Activated CD8-positive, alpha-beta memory T cell treated with anti-CD3 and anti-CD28 coated beads, Interleukin-2, amount 10 ng/mL, durations not matched to agents 7 days and 5 days (primary cell): ENCODE measurements around the gene POLR3B. TPM values are rescaled to one million over a fixed set of nuclear protein-coding genes. Genes with fewer than 3 reads are reported as not detected.
"Not testable (repeated sequence)": the region's sequence is repeated elsewhere in the genome, so short reads cannot be mapped to it uniquely, and the experiment has no call there.

Source experiments
- ATAC-seq: fragments of 150-1000 bp; cut with Tn5 transposase; one replicate; pipeline ENCODE4 v1.10.0; 2021; ENCODE audit warnings: moderate library complexity
- CTCF ChIA-PET: fragments of 350-600 bp; sonication (Branson Sonifier 250); formaldehyde crosslinking; loops from one replicate; lab custom pipeline; 2021; ENCODE audit warnings: antibody characterized with exemption; lab: Charles Lee
- DNase-seq: peaks from one replicate; pipeline ENCODE4 v3.0.0-alpha.2; 2020
- H3K27ac Mint-ChIP-seq: one replicate; pipeline ENCODE4 v1.8.0; 2021; ENCODE audit warnings: mild to moderate bottlenecking, mixed read lengths
- H3K27me3 Mint-ChIP-seq: one replicate; pipeline ENCODE4 v1.8.0; 2021; ENCODE audit warnings: mixed read lengths
- H3K36me3 Mint-ChIP-seq: one replicate; pipeline ENCODE4 v1.8.0; 2021; ENCODE audit warnings: mild to moderate bottlenecking, mixed read lengths
- H3K4me1 Mint-ChIP-seq: one replicate; pipeline ENCODE4 v1.8.0; 2021; ENCODE audit warnings: mixed read lengths
- H3K4me3 Mint-ChIP-seq: one replicate; pipeline ENCODE4 v1.8.0; 2021; ENCODE audit warnings: mild to moderate bottlenecking, moderate library complexity, mixed read lengths
- H3K9me3 Mint-ChIP-seq: one replicate; pipeline ENCODE4 v1.8.0; 2022; ENCODE audit warnings: low read depth, mixed read lengths
- total RNA-seq, 2 experiments: library from RNA; stranded (reverse); gene quantifications; one replicate each; pipeline ENCODE4 v1.2.3, GENCODE V29; 2021

Gene POLR3B
- 1 to 10 TPM; 3.7 to 6.3 TPM for total RNA-seq

DNA sequence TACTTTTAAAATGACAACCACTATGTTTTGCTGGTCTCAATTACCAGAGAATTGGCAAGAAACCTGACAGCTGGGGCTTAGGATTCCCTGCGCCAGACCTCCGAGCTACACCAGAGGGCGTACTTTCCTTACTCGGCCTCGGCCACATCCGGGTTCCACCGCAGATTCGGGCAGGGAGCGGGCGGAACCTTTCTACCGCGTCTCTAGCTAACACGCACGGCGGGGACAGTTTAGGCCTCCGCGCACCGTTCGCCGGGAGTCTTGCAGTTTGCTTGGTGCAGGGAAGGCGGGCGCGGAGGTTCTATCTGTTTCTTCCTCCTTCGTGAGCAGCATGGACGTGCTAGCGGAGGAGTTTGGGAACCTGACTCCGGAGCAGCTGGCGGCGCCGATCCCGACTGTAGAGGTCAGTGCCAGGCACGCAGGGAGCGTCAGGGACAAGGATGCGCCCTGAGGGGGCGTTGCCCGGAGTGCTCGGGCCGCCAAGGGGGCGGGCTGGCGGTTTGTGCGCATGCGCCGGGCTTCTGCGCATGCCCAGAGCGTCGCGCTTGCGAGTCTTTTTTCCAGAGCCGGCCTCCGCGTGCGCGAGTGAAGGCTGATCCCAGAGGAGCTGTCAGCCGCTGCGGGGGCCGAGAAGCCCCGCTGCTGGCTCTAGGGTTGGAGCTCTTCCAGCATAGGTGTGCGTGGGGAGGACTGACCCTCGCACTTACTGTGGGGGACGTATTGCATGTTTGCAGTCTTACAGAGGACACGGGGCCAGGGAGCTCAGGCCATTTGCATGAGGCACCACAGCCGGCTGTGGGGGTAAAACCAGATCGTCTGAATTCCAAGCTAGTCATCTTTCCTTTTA is at the start of gene POLR3B:
POLR3B (plus strand) TSS at position 200 of the 847 bp plus-strand sequence; CDS start at position 332, 132 bp downstream.
- ATAC-seq, result peak; percentile 91
- CTCF ChIA-PET, result interaction anchor here (0.6 to 3.0 kb wide), 33 partner anchors 9 to 748 kb away, joined by 3 to 18 read pairs (median 4); partner anchors contain the start of genes MTERF2 and TMEM263
- Mint-ChIP-seq H3K9me3 (no peaks in the 10 kb centered on the region), H3K27me3 (no peaks in the 10 kb centered on the region), H3K36me3 (no peaks in the 10 kb centered on the region), H3K4me3 (peak within 1 kb of the TSS; percentile 86), H3K4me1 (peaks cover 13% of the 10 kb centered on the region), H3K27ac (peak within 1 kb of the TSS; percentile 89)
- DNase-seq, result peak; percentile 97

DNA sequence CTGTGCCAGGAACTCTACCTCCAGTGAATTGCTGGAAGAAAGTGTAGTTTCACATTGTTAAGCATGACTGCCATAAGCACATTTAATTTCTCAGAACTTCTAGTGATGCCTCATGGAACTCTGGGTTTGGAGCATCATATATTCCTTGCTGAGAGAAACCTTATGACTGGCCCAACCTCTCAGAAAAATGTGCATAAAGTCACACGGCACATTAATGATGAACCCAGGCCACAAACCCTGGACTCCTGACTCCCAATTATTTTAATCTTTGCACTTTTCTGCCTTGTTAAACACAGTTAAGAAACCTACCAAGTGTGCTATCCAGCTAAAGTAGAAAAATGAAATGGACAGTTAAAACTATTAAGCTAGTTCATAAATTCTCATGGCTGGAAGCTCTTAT is 49.4 kb upstream of the POLR3B start:
- H3K27ac Mint-ChIP-seq, result no peak overlapping the region
- DNase-seq (no peak), ATAC-seq (no peak)
- no peak overlapping the region for H3K4me3 Mint-ChIP-seq
- no peaks in the 10 kb centered on the region for H3K27me3 Mint-ChIP-seq
- CTCF ChIA-PET, result no interaction called here
- no peaks in the 10 kb centered on the region for H3K36me3 Mint-ChIP-seq
- no peaks in the 10 kb centered on the region for H3K9me3 Mint-ChIP-seq
- peaks cover 15% of the 10 kb centered on the region for H3K4me1 Mint-ChIP-seq

DNA sequence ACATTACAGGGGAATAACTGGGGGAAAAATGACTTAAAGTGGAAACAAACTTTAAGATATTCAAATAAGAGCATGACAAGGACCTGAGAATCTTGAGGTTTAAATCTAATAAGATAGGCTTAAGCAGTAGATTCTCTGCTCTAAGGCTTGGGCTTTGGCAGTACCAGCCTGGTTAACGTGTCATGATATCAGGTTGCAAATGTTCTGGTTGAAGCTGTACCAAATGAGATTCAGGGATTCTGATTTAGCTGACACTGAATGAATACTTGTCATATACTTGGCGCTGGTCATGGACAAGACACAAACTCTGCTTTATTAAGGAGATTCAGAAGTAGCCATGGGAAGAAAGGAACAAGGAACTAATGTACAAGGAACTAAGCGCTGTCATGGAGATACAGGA is 48.9 kb upstream of the POLR3B start:
- no peaks in the 10 kb centered on the region for H3K27me3 Mint-ChIP-seq
- H3K27ac Mint-ChIP-seq, result no peak overlapping the region
- no peaks in the 10 kb centered on the region for H3K36me3 Mint-ChIP-seq
- no peak for DNase-seq
- no peak for ATAC-seq
- H3K4me3 Mint-ChIP-seq, result no peak overlapping the region
- H3K9me3 Mint-ChIP-seq, result no peaks in the 10 kb centered on the region
- peaks cover 13% of the 10 kb centered on the region for H3K4me1 Mint-ChIP-seq
- CTCF ChIA-PET, result no interaction called here

DNA sequence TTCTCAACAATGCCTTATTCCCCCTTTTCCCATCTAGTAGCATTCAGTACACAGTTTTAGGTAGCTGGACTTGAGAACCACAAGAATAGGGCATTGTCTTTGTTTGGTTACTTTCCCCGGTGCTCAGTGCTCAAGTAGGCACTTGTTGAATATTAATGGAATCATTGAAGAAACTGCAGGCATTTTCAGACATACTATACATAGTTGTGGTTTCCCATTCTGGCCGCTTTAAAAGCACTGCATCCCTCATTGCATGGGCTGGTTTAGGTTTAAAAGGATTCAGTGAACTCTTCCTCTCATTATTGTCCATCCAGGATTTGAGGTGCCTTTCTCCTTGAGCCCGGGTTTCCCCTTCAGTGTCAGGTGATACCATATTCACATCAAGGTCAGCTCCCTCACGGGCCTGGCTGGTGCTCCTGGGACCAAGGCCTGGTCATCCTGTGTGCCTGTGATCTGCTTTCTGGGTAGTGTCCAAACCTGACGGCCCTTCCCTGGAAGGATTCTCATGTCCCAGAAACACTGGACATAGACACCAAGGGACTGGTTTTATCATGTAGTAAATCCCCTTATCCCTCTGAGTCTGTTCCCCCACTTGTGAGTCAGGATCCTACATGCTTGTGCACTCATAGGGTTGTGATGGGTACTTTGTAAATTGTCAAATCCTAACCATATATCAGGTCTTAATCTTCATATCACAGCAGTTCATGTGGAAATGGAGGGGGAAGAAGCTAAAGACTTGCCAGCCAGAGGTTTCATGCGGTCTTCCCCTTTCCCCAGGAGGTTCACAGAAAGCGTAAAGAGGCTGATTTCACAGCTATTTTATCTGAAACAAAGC is 47.7 kb upstream of the POLR3B start:
- H3K27me3 Mint-ChIP-seq, result no peaks in the 10 kb centered on the region
- no peaks in the 10 kb centered on the region for H3K9me3 Mint-ChIP-seq
- H3K4me3 Mint-ChIP-seq, result no peak overlapping the region
- no peaks in the 10 kb centered on the region for H3K36me3 Mint-ChIP-seq
- peaks cover 10% of the 10 kb centered on the region for H3K4me1 Mint-ChIP-seq
- CTCF ChIA-PET, result no interaction called here
- ATAC-seq (no peak), DNase-seq (no peak)
- no peak overlapping the region for H3K27ac Mint-ChIP-seq

DNA sequence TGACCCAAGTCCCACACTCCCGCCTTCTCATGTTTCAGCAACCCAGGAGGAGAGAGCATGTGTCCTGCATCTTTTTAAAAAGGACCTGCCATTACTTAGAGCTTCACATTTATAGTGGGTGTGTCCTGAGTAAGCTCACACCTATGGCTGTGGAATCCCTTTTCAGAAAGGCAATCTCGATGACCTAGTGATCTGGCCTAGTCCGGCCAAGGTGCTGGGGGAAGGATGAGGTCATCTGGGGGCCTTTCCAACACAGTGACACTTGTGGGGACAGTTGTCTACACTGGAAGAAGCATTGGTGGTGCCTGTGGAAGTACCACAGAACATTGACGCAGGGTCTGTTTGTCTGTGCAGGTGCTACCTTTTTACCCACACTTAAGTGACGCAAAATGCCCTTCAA is 46.9 kb upstream of the POLR3B start:
- Mint-ChIP-seq H3K4me3 (no peak overlapping the region), H3K4me1 (peaks cover 6% of the 10 kb centered on the region), H3K27me3 (no peaks in the 10 kb centered on the region), H3K9me3 (no peaks in the 10 kb centered on the region), H3K36me3 (no peaks in the 10 kb centered on the region), H3K27ac (no peak overlapping the region)
- ATAC-seq (no peak), DNase-seq (no peak)
- CTCF ChIA-PET, result no interaction called here

DNA sequence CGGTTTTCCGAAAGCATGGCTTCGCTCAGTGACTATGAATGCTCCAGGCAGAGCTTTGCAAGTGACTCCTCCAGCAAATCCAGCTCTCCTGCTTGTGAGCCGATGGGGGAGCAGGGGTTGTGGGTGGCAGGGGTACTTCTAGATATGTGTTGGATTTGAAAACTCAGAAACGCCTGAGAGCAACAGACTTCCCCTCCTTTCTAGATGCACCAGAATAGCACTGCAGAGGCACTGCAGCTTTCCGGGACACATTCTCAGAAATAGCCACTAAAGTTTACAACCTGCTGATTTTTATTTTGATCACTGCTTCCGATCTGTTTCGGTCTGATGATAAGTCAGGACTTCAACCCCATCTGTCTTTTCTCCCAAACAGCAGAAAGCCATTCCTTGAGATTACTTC is 46.4 kb upstream of the POLR3B start:
- peaks cover 6% of the 10 kb centered on the region for H3K4me1 Mint-ChIP-seq
- H3K27ac Mint-ChIP-seq, result no peak overlapping the region
- H3K4me3 Mint-ChIP-seq, result no peak overlapping the region
- CTCF ChIA-PET, result no interaction called here
- no peaks in the 10 kb centered on the region for H3K9me3 Mint-ChIP-seq
- H3K27me3 Mint-ChIP-seq, result no peaks in the 10 kb centered on the region
- no peaks in the 10 kb centered on the region for H3K36me3 Mint-ChIP-seq
- ATAC-seq (no peak), DNase-seq (no peak)

DNA sequence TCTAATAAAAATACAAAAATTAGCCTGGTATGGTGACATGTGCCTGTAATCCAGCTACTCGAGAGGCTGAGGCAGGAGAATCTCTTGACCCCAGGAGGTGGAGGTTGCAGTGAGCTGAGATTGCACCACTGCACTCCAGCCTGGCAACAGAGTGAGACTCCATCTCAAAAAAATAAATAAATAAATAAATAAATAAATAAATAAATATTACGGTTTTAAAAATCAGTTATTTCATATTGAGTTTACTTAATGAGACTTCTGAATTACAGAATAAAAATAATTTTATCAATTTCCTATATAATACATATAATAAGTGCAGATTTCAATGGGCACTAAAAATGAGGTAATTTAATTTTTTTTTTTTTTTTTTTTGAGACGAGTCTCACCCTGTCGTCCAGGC is 44.1 kb upstream of the POLR3B start:
- H3K27me3 Mint-ChIP-seq, DNase-seq, H3K4me1 Mint-ChIP-seq, H3K9me3 Mint-ChIP-seq, H3K36me3 Mint-ChIP-seq, CTCF ChIA-PET, H3K4me3 Mint-ChIP-seq, H3K27ac Mint-ChIP-seq, ATAC-seq: not testable (repeated sequence)

DNA sequence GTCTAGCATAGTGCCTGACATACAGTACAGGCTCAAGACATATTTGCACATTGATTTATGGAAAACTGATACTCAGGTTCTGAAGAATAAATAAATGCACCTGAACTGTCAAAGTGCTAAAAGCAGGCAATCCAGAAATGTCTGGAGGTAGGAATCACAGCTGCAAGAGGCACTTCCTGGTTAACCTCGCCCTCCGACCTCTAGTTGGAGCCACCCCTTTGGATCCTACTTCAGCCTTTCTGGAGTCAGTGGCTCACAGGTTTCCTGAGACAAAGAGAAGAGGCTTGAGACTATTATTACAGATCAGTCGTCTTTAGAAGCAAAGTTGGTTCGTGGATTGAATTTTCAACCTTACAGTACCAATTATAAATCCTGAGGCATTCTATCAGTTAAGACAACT is 42.0 kb upstream of the POLR3B start:
- Mint-ChIP-seq H3K9me3 (no peaks in the 10 kb centered on the region), H3K27ac (no peak overlapping the region), H3K36me3 (no peaks in the 10 kb centered on the region), H3K4me1 (peaks cover 6% of the 10 kb centered on the region), H3K27me3 (no peaks in the 10 kb centered on the region), H3K4me3 (no peak overlapping the region)
- CTCF ChIA-PET, result interaction anchor here (0.6 kb wide), 1 partner anchor 316 kb away, joined by 3 read pairs; no protein-coding TSS in a partner anchor
- ATAC-seq (no peak), DNase-seq (no peak)

DNA sequence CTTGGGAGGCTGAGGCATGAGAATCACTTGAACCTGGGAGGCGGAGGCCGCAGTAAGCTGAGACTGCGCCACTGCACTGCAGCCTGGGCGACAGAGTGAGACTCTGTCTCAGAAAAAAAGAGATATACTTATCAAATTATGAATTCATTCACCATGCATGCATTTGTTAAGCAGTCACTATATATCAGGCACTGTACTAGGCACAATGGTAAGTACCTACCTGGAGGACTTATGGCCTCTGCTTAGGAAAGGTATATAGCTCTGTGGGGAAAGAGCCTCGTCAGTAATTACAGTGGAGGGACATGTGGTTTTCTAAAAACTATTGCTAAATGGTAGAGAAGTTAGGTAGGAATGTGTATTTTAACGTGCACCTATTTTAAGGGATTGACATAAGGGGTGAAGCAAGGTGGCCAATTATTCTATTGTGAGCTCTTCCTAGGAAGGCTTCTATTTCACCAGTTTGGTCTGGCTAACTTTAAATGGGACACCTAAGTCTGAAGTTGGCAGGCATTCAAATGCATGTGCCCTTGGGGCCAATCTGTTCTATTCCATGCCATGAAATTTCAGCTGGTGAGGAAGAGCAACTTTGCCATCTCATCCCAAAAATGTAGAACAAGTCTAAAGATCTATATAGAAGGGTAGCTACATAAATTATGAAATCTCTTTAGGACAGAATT is 40.0 kb upstream of the POLR3B start:
- CTCF ChIA-PET, result interaction anchor here (2.0 kb wide), 1 partner anchor 39 kb away, joined by 8 read pairs; no protein-coding TSS in a partner anchor
- Mint-ChIP-seq H3K27ac (no peak overlapping the region), H3K4me3 (no peak overlapping the region), H3K9me3 (no peaks in the 10 kb centered on the region), H3K4me1 (peaks cover 7% of the 10 kb centered on the region), H3K27me3 (no peaks in the 10 kb centered on the region), H3K36me3 (no peaks in the 10 kb centered on the region)
- ATAC-seq (no peak), DNase-seq (no peak)

DNA sequence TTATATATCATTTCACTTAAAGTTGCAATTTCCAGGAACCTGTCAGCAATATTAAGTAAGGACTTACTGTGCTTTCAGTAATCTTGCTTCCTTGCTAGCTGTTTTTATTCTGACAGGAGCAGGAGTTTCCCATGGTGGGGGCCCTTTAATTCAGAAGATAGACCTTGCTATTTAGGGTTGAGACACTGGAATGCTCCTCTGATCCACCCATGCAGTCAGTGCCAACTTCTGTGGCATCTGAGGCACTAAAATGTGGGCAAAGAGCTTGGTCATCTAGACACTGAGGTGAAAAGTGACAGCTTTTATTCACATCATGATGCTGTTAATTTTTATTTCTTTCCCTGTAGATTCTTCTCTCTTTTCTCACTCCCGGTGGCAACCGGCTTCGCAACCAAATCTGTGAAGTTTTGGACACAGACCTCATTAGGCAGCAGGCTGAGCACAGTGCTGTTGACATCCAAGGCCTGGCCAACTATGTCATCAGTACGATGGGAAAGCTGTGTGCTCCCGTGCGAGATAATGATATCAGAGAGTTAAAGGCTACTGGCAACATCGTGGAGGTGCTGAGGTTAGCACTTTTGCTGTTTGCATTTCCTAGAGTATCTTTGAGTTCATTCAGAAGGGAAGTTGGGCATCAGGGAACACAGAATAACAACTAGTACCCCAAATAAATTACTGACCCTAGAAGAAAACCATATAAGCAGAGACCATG is 36.3 kb upstream of the POLR3B start:
- ATAC-seq, result no peak
- Mint-ChIP-seq H3K36me3 (no peaks in the 10 kb centered on the region), H3K27me3 (no peaks in the 10 kb centered on the region), H3K27ac (no peak overlapping the region), H3K4me3 (no peak overlapping the region), H3K9me3 (no peaks in the 10 kb centered on the region), H3K4me1 (peaks cover 7% of the 10 kb centered on the region)
- no peak for DNase-seq
- CTCF ChIA-PET, result no interaction called here

DNA sequence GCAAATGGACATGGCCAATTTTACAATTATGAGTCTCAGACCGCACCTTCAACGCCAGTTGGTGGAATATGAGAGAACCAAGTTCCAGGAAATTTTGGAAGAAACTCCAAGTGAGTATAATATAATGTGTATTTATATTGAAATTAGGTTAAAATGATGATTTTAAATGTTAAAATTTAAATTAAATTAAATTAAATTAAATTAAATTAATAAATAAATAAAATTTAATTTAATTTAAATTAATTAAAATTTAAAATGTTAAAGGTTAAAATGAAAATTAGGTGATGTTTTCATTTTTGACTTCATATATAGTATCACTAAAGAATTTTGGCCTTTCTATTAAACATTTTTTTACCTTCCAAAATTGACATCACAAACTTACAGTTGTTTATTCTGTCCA is 34.0 kb upstream of the POLR3B start:
- Mint-ChIP-seq H3K9me3 (no peaks in the 10 kb centered on the region), H3K4me3 (no peak overlapping the region)

DNA sequence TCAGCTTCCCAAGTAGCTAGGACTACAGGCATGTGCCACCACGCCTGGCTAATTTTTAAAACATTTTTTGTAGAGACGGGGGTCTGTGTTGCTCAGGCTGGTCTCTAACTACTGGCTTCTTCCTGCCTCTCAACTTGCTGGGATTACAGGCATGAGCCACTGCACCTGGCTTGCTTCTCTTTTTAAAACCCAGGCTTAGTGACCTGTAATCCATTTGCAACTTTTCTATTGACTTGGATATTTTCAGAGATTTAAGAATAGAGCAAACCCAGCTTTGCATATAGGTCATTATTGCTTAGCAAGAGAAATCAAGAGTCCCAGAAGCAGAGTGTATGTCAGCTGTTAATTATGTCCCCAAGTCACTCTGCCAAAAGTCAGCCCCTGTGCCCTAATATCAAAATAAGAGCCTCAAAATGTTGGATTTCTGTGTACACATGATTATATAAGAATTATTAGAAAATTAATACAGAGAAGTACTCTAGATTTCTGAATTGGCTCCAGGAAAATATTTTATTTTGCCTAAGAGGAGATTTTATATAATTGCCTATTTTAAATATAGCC is 30.2 kb upstream of the POLR3B start:
- CTCF ChIA-PET, result no interaction called here
- no peaks in the 10 kb centered on the region for H3K9me3 Mint-ChIP-seq
- H3K4me3 Mint-ChIP-seq, result no peak overlapping the region
- H3K4me1 Mint-ChIP-seq, result no peaks in the 10 kb centered on the region
- no peaks in the 10 kb centered on the region for H3K36me3 Mint-ChIP-seq
- DNase-seq, result no peak
- H3K27me3 Mint-ChIP-seq, result no peaks in the 10 kb centered on the region
- no peak overlapping the region for H3K27ac Mint-ChIP-seq
- ATAC-seq, result no peak

More for the DNA sequence above, 34.0 kb upstream of the POLR3B start:
- Mint-ChIP-seq H3K4me1 (peaks cover 7% of the 10 kb centered on the region), H3K27ac (no peak overlapping the region), H3K36me3 (no peaks in the 10 kb centered on the region), H3K27me3 (no peaks in the 10 kb centered on the region)
- ATAC-seq (no peak), DNase-seq (no peak)
- CTCF ChIA-PET, result no interaction called here
